Stimulated activated CD4-positive, alpha-beta T cell treated with anti-CD3 and anti-CD28 coated beads, Interleukin-12 subunit alpha, Interleukin-12 subunit beta, amount 100 ng/mL, for 24 hours (primary cell): Measurements from ENCODE around the gene TBC1D26.
"Not testable (repeated sequence)": the region's sequence is repeated elsewhere in the genome, so short reads cannot be mapped to it uniquely, and the experiment has no call there.

Experiments used
- DNase-seq, 2 experiments: peaks; one replicate each; pipeline ENCODE4 v3.0.0-alpha.2; 2020; ENCODE audit warnings: low read depth in 2 of 2

The TBC1D26 gene

GRCh38 chr17:15731900-15732299 is at the start of gene TBC1D26:
Gene TBC1D26 (plus strand): TSS chr17:15732283. CDS start chr17:15735349, 3,066 bp downstream.
- not testable (repeated sequence) for DNase-seq

GRCh38 chr17:15683135-15683534 is 48.9 kb upstream of the TBC1D26 start:
- DNase-seq = not testable (repeated sequence)

- DNase-seq = peak; percentile 63 to 69
Measured at GRCh38 chr17:15683824-15684478, 48.1 kb upstream of the TBC1D26 start, which contains the start of gene TRIM16. Gene TRIM16 (minus strand): TSS chr17:15684311. CDS start chr17:15651609, 32,702 bp downstream.

GRCh38 chr17:15687494-15687893 is 44.6 kb upstream of the TBC1D26 start:
- not testable (repeated sequence) for DNase-seq

- not testable (repeated sequence) for DNase-seq
Measured at GRCh38 chr17:15698967-15699366, 33.1 kb upstream of the TBC1D26 start.

GRCh38 chr17:15699413-15699924 is 32.6 kb upstream of the TBC1D26 start, which contains the start of gene ZNF286A:
Gene ZNF286A (plus strand): TSS chr17:15699752. CDS start chr17:15700330, 578 bp downstream.
- peak; percentile 96 to 97 for DNase-seq

GRCh38 chr17:15699937-15700336 is 32.1 kb upstream of the TBC1D26 start:
- not testable (repeated sequence) for DNase-seq

GRCh38 chr17:15704239-15704638 is 27.8 kb upstream of the TBC1D26 start:
- DNase-seq = not testable (repeated sequence)

- not testable (repeated sequence) for DNase-seq
Measured at GRCh38 chr17:15704813-15705212, 27.3 kb upstream of the TBC1D26 start.

- DNase-seq = not testable (repeated sequence)
Measured at GRCh38 chr17:15708879-15709278, 23.2 kb upstream of the TBC1D26 start.

- DNase-seq = not testable (repeated sequence)
Measured at GRCh38 chr17:15716601-15717563, 15.2 kb upstream of the TBC1D26 start.

GRCh38 chr17:15730535-15730934 is 1.5 kb upstream of the TBC1D26 start:
- DNase-seq = not testable (repeated sequence)

GRCh38 chr17:15733174-15733789 is 1.2 kb downstream of the TBC1D26 start:
- DNase-seq = not testable (repeated sequence)

GRCh38 chr17:15736578-15736977 is 4.5 kb downstream of the TBC1D26 start:
- not testable (repeated sequence) for DNase-seq

GRCh38 chr17:15738066-15738465 is 6.0 kb downstream of the TBC1D26 start:
- no peak for DNase-seq

GRCh38 chr17:15739259-15739658 is 7.2 kb downstream of the TBC1D26 start:
- DNase-seq = not testable (repeated sequence)

- DNase-seq = not testable (repeated sequence)
Measured at GRCh38 chr17:15740041-15740440, 8.0 kb downstream of the TBC1D26 start.

- no peak for DNase-seq
Measured at GRCh38 chr17:15740570-15741120, 8.6 kb downstream of the TBC1D26 start.

- no peak for DNase-seq
Measured at GRCh38 chr17:15741624-15742023, 9.5 kb downstream of the TBC1D26 start.

GRCh38 chr17:15742051-15742795 is 10.1 kb downstream of the TBC1D26 start:
- DNase-seq = no peak
